Tibial nerve (tissue), 3 donors: ENCODE data around the gene ZFAND2A.

Experiments used
- CTCF ChIP-seq, 5 experiments: fragments of 200-600 bp in 3 of 5; fragments of 450-650 bp in 2 of 5; sonication (generic) in 3 of 5; IDR thresholded peaks; one replicate each; pipeline ENCODE4 v1.5.1; 2016 to 2019; ENCODE audit warnings: antibody characterized with exemption in 5 of 5, mild to moderate bottlenecking in 3 of 5, moderate library complexity in 2 of 5
- POLR2A ChIP-seq, 2 donors: fragments of 450-650 bp; IDR thresholded peaks; one replicate each; pipeline ENCODE4 v1.6.1; 2017; ENCODE audit warnings: antibody characterized with exemption in 2 of 2, mild to moderate bottlenecking in 2 of 2, moderate library complexity in 2 of 2

GRCh38 chr7:1129431-1129830 is 30.6 kb downstream of the ZFAND2A start:
- TF ChIP-seq CTCF (IDR thresholded peaks at IDR 0.05) (no peak), POLR2A (IDR thresholded peaks at IDR 0.05) (no peak)
